ENCODE results near the gene PAK5. TPM values are rescaled to one million over a fixed set of nuclear protein-coding genes. Genes with fewer than 3 reads are reported as not detected.

The PAK5 gene
- total and polyA plus RNA-seq, 12 donors, result 0.04 TPM; not detected in 11

DNA sequence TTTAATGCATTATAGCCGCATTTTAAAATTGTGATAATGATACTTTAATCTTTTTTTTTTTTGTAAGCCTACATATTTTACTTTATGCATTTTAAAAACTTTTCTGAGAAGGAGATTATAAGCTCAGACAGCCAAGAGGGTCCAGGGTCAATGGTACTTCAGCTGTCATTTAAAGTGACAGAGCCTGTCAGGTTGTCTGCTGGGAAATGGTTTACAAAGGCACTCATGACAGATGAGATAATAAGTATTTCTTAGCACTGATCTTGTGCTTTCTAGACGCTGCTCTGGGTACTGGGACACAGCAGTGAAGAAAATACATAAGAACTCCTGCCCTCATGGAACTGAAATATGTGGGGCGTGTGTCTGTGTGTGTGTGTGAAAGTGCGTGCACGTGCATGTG, 304.9 kb downstream of the PAK5 start:
- TF ChIP-seq, protein P1, sequence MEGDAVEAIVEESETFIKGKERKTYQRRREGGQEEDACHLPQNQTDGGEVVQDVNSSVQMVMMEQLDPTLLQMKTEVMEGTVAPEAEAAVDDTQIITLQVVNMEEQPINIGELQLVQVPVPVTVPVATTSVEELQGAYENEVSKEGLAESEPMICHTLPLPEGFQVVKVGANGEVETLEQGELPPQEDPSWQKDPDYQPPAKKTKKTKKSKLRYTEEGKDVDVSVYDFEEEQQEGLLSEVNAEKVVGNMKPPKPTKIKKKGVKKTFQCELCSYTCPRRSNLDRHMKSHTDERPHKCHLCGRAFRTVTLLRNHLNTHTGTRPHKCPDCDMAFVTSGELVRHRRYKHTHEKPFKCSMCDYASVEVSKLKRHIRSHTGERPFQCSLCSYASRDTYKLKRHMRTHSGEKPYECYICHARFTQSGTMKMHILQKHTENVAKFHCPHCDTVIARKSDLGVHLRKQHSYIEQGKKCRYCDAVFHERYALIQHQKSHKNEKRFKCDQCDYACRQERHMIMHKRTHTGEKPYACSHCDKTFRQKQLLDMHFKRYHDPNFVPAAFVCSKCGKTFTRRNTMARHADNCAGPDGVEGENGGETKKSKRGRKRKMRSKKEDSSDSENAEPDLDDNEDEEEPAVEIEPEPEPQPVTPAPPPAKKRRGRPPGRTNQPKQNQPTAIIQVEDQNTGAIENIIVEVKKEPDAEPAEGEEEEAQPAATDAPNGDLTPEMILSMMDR (IDR thresholded peaks at IDR 0.05), result no peak
- WGBS, 2 donors, result 78 to 85% methylated on average over 5 of the region's 5 CpGs
- ATAC-seq, result no peak
- DNase-seq, result no peak
- Histone ChIP-seq H3K9me3 (no peaks in the 10 kb centered on the region), H3K4me1 (no peaks in the 10 kb centered on the region), H3K27me3 (no peaks in the 10 kb centered on the region), H3K4me3 (no peak overlapping the region), H3K36me3 (no peaks in the 10 kb centered on the region), H3K27ac (no peak overlapping the region)
- intact Hi-C loops (cut with DNase I), result no loop called here

DNA sequence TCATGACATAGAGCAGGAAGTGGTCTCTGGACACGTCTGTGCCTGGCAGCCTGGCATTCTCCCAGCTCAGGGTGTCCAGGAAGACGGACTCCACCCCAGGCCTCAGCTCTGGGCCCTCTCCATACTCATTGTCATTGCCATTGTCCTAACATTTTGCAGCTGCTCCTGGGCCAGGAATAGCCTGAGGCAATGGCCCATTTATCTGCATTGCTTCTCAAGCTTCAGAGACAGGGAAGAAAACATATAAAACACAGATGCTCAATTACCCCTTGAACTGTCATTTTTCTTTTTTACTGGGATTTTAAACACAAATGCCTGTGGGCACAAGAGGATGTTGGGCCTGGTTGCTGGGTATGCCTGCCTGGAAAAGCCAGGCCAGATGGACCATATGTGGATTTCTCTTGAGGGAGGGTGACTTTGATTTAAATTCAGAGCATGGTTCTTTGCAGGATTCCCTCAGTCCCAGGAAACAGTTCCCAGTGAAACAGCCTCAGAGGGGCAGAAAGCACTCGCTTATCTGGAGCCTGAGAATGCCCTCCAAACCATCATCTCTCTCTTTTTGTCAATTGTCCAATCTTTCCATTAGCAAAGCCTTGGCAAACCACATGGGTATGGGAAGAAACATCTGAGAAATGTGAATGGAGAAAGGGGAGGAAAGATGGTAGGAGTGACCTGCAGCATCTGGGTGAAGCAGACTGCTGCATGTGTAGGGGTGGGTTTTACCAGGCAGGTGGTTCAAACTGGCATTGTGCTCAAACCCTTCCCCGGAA, 306.6 kb downstream of the PAK5 start:
- intact Hi-C loops (cut with DNase I), result no loop called here
- H3K27ac ChIP-seq, result no peak overlapping the region
- WGBS, 2 donors, result 58 to 64% methylated on average over 4 of the region's 4 CpGs
- ATAC-seq (no peak), DNase-seq (no peak)
- peaks cover 0 to 3% (median 0%) of the 10 kb centered on the region in 7 donors for H3K27me3 ChIP-seq
- TF ChIP-seq, protein P1 (IDR thresholded peaks at IDR 0.05), result no peak
- H3K4me3 ChIP-seq, result no peak overlapping the region
- no peaks in the 10 kb centered on the region for H3K9me3 ChIP-seq
- H3K36me3 ChIP-seq, result no peaks in the 10 kb centered on the region
- no peaks in the 10 kb centered on the region for H3K4me1 ChIP-seq

DNA sequence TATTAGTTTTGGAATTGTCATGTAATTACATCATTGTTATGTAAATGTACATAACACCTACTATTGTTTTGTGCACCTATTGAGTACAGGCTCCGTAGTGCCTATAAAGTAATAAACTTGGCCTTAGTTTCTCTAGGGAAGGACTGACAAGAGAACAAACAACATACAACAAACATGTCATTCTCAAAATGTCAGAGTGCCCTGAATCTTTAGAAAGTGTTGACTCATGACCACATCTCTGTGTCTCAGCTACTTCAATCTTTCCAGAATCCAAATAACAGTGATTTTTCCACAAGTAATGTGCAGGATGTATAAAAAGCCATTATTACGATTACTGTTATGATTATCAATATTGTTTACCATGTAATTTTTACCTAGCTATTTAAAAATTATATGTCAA, 307.3 kb downstream of the PAK5 start:
- ATAC-seq (no peak), DNase-seq (no peak)
- intact Hi-C loops (cut with DNase I), result no loop called here
- no peaks in the 10 kb centered on the region for H3K36me3 ChIP-seq
- H3K9me3 ChIP-seq, result no peaks in the 10 kb centered on the region
- H3K27me3 ChIP-seq, result peaks cover 0 to 4% (median 0%) of the 10 kb centered on the region in 7 donors
- H3K4me1 ChIP-seq, result no peaks in the 10 kb centered on the region
- TF ChIP-seq, protein P1 (IDR thresholded peaks at IDR 0.05), result no peak
- H3K27ac ChIP-seq, result no peak overlapping the region
- H3K4me3 ChIP-seq, result no peak overlapping the region
- WGBS, 2 donors, result 75 to 81% methylated on average over 2 of the region's 2 CpGs

DNA sequence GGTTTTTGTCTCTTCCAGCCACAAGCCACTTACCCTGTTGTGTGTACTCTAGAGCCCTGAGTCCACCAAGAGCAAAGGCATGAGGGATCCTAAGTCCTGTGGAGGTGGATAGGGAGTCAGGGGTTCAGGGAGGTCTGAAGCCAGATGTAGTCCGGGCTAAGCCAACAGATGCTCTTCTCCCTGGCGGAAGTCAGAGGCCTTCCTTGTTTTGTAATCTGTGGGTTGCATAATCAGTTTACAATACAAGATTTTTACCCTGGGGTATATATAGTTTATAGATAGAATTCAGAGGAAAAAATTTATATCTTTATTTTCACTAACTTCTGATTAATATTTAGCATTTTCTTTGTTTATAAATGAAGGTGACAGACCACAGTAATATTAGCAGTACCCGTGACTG, 315.2 kb downstream of the PAK5 start:
- Histone ChIP-seq H3K9me3 (no peaks in the 10 kb centered on the region), H3K4me3 (no peak overlapping the region), H3K4me1 (no peaks in the 10 kb centered on the region), H3K27me3 (peaks cover 0 to 45% (median 28%) of the 10 kb centered on the region in 7 donors), H3K36me3 (no peaks in the 10 kb centered on the region), H3K27ac (no peak overlapping the region)
- TF ChIP-seq, protein P1 (IDR thresholded peaks at IDR 0.05), result no peak
- WGBS, 2 donors, result 73 to 78% methylated on average over 3 of the region's 3 CpGs
- no peak for DNase-seq
- intact Hi-C loops (cut with DNase I), result no loop called here
- ATAC-seq, result no peak
